LNCaP clone FGC (cell line): ENCODE results near the gene CXCR4.

ENCODE experiments used
- DNase-seq: peaks from one replicate; pipeline ENCODE4 v3.0.0-alpha.2; 2011; ENCODE audit warnings: low read depth
- H3K4me3 ChIP-seq: 2 replicates; pipeline ENCODE4 v1.5.1; 2011; ENCODE audit warnings: mild to moderate bottlenecking, low read depth, low read length, control low read depth
- CTCF ChIP-seq: IDR thresholded peaks from 2 replicates; pipeline ENCODE4 v1.5.1; 2012; ENCODE audit warnings: mild to moderate bottlenecking; ENCODE audit not compliant: control insufficient read depth, insufficient read depth; ENCODE audit errors: extremely low read depth

CXCR4 gene

GRCh38 chr2:136067897-136068580, 49.9 kb downstream of the CXCR4 start:
- no peak for TF ChIP-seq CTCF
- DNase-seq: no peak
- H3K4me3 ChIP-seq: no peak overlapping the region

- DNase-seq: no peak
- H3K4me3 ChIP-seq: no peak overlapping the region
- no peak for TF ChIP-seq CTCF
Observed at GRCh38 chr2:136067459-136067858, 50.5 kb downstream of the CXCR4 start.

GRCh38 chr2:136065907-136066306, 52.0 kb downstream of the CXCR4 start:
- H3K4me3 ChIP-seq: no peak overlapping the region
- DNase-seq: no peak
- no peak for TF ChIP-seq CTCF

- TF ChIP-seq CTCF: no peak
- no peak for DNase-seq
- H3K4me3 ChIP-seq: no peak overlapping the region
Observed at GRCh38 chr2:136065384-136065783, 52.6 kb downstream of the CXCR4 start.
